Stimulated activated CD4-positive, alpha-beta T cell treated with anti-CD3 and anti-CD28 coated beads, Interleukin-4, amount 100 ng/mL, for 48 hours (primary cell): Measurements from ENCODE around the gene HRNR.

Source experiments
- DNase-seq, 2 donors: peaks; one replicate each; pipeline ENCODE4 v3.0.0-alpha.2; 2020; ENCODE audit warnings: low read depth in 2 of 2

Gene HRNR

DNA sequence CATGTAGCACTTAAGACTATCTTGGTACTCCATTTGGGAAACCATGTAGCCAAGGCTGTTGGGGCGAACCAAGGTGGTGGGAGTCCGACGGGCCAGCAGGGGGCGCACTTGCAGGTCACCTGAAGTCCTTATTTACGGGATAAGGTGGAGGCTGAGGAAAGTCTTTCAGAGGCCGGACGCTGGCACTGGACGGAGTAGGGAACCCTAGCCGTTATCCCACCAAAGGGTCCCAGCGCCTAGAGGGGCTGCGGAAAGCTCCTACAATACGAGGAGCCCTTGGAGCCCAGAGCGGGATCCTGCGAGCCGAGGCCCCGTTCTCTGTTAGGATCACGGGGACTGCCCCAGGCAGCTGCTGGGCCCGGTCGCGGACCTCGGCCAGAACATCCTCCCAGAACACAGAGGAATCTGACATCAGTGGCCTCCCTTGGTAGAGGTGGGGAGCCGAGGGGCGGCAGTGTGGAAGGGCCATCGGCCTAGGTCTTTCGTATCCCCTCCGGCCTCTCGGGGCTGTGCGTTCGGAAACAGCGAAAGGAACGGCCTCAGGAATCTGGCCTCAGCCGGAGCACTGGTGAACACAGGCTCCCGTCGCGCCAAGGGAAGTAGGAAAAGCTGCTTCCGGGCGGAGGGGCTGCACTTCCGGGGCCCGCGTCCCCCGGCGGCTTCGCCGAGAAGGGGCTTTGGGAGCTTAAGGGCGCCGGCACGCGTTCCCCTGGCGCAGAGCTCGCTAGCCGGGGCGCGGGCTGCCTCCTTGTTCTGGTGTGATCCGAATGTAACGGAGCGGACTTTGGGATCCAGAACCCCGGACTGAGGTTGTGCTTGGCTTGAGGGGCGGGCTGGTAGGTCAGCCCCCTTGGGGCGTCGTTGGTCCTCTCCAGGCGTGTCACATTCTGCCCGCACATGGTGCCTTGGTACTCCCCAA is 35.1 kb downstream of the HRNR start:
- peak; percentile 74 to 83 for DNase-seq

DNA sequence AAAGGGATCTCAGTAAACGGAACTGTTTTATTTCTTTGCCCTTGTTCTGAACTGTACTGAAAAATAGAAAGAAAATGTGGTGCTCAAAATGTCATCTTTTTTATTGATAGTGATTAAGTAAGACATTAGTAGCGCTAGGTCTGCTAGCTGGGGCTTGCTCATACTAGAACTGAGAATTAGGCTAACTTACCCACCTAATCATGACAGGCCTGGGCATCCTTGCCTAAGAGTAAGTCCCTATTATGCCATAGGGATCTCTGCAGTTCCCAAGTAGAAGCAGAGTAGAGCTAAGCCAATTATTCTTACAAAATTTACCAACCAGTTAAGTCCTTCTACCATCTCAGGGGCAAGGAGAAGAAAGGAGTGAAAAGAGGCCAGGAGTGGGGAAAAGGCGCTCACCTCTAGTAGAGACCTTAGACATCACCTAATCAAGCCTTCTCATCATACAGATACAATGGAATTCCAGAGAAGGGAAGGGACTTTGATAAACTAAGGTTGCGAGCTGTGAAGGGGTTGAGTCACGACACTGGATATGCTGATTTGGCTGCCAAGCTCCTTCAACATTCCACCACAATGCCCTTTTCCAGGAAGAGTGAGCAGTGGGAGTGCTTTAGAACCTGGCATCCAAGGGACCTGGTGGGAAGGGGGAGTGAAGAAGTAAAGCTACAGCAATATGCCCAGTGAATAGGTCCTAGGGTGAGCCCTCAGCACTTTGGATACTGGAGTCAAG is 37.3 kb downstream of the HRNR start:
- DNase-seq: no peak

DNA sequence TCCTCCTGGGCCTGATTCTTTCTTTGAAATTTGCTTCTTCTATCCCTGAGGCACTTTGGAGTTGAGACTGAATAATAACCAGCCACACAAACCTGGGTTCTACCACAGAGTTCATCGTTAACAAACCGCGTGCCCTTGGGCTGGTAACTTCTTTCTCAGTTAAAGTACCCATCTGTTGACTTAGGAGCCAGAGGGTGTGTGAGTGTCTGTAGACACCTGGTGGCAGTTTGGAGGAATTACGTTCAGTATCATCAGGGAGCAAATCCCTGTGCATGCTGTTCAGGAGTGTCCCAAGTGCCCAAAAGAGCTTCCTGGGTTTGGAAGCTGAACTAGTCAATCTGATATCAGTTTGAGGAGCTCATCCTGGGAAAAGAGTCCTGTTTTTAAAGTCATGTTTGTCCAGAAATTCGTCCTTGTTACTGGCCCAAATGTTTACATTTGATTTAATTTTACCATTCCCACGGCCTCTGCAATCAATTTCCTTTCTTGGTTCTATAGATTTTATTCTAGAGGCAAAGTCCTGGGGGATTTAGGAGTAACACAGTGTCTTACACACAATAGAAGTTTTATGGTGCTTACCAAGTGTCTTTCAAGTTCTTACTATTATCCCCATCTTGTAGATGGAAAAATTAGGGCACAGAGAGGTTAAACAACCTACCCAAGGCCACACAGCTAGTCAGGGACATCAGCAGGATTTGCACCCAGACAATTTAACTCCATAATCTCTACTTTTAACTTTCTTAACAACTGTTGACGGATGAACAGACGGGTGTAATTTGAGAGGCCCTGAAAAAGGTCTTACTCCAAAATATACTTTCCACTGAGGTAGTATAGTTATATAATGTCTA is 38.2 kb downstream of the HRNR start:
- no peak for DNase-seq

DNA sequence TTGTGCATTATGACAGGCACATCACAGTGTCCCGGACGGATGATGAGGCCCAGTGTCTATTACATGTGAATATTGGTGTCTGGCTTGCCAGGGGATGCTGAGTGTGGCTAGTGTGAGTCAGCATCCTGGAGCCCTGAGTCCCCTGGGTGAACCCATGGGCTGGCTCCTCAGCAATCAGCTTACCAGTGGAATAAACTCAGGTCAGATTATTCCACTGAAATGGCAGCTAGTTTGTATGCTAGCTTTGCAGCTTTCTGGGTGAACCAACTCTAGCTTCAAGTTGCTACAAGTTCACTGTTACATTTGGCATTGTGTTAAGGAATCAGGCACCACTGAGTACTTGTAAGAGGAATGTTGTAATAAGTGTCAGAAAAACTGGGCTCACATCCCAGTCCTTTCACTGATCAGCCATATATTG is 41.0 kb downstream of the HRNR start:
- DNase-seq: no peak

DNA sequence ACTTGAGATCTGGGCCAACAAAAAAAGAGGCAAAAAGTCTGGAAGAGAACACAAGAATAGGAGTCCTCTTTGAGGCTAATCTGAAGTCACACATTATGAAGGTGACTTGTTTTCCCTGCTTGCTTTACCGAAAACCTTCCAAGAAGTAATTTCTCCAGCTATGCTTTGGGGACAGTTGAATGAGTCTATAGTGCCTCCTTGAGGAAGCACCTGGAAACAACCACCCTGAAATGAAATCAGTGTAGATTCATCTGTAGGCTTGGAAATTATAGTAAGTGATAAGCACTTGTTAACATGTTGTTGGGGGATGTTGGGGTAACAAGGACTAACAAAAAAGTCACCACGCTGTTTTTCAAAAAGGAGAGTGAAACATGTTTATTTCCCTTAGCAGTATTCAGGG is 41.6 kb downstream of the HRNR start:
- no peak for DNase-seq

- DNase-seq: no peak
Measured at GRCh38 chr1:152179566-152179965, 44.4 kb downstream of the HRNR start.

DNA sequence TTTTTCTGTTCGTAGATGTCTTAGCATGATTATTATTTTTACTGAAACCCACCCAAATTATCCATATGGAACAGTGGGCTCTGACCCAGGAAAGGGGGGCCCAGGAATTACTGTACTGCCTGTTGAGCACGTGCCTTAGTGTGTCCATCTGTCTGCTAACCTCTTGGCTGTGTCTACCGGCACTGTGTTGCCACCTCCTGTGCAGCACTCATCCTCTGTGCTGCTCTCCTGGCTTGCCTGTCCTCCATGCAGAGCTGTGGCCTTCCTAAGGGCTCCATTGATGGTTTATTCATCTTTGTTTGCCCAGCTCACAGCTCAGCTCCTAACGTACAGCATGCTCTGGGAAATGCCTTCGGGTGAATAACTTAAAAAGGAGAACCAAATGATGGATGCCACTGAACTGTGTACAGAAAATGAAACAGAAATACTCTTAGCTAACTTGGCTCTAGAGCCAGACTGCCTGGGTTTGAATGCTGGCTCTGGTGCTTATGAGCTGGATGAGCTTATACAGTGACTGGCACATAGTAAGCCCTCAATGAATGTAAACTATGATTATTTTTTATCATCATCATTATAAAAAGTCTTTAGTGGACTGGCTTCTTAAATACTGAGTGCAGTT is 53.6 kb downstream of the HRNR start:
- no peak for DNase-seq

DNA sequence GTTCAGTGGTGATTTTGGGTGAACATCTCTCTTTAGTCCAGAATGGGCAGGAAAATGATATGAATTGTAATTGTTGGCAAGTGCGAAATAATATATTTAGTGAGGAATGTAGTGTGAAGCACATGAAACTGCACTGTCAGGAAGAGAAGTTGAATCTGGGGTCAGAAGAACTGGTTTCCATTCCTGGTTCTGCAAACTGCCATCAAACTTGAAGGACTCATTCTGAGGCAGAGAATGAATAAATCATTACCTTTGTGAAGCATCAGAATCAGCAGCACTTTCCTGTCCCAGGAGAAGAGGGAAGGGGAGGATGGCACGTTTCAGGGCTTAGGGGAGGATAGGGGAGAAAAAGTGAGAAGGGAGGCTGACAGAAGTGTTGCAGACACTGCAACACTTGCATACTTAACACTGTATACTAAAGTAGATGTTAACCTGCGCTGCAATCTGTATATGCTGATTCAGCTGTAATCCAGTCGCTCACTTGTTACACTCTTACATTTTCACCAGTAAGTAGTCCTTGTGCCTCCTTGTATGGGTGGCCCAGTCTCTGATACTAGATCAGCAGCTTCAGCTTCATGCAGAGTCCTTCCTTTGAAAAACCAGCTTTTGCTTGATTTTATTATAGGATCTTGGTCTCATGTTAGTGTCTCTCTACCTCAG is 54.5 kb downstream of the HRNR start:
- no peak for DNase-seq

DNA sequence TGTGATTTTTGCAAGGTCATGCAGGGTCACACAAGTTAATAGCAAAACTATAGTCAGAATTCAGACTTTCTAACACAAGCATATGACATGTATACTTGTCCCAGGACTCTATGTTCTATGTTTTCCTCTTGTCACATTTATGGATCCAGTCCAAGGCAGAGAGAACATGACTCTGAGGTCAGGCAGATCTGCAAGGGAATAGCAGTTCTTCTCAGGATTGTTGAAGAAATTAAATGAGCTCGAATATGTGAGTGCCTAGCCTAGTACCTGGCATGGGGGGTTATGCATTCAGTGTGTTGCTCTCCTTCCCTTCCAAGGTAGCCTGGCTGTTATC is 55.5 kb downstream of the HRNR start:
- DNase-seq: no peak

- no peak for DNase-seq
Measured at GRCh38 chr1:152167835-152168534, 56.0 kb downstream of the HRNR start.

DNA sequence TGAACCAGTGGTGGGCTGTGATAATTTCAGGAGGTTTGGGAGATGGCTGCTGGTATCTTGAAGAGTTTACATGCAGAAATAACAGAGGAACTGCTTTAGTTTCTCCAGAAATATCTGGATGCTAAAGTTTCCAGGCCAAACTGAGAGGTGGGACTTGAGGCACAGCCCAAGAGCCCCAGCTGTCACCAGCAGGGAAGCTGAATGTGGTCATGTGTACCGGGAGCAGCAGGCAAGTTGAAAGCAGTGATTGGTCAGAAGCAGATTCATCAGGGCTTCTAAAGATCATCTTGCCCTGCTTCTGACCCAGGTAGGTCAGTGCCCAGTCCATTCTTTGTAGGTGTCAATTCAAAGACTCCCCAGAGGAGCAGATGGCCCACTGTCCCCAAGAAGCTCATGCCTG is 57.0 kb downstream of the HRNR start:
- no peak for DNase-seq

DNA sequence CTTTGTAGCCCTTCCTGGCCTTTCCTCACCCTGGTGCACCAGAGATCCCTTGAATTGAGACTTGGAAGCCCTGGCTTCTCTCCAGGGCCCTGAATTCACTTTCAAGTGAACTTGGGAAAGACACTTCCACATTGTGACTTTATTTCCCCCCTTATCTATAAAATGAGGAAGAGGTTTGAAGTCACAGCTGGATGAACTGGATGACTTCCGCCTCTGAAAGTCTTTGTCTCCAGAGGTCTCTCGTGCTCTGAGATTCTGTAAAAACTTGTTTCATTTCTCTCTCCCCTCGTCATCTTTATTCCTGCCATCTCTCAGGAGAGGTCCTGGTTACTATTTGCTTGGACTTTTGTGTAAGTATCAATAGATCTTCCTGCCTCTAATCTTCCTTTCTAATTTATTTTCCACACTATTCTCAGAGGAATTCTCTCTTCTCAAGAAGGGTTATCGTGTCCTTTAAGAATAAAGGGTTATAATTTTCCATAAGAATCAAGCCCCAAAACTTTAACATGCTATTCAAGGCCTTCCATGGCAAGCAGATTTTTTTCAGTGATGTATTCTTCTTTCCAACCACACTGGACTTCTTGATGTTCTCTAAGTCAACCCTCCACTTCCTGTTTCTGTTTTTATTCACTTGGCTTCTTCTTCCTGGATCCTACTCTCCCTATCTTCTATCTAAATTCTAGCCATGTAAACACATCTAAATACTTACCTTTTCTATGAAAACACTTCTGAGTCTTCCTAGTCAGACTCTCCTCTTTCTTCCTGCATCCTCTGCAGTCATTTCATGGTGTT is 58.5 kb downstream of the HRNR start:
- no peak for DNase-seq

GRCh38 chr1:152164517-152165136 is 59.4 kb downstream of the HRNR start:
- DNase-seq: no peak

DNA sequence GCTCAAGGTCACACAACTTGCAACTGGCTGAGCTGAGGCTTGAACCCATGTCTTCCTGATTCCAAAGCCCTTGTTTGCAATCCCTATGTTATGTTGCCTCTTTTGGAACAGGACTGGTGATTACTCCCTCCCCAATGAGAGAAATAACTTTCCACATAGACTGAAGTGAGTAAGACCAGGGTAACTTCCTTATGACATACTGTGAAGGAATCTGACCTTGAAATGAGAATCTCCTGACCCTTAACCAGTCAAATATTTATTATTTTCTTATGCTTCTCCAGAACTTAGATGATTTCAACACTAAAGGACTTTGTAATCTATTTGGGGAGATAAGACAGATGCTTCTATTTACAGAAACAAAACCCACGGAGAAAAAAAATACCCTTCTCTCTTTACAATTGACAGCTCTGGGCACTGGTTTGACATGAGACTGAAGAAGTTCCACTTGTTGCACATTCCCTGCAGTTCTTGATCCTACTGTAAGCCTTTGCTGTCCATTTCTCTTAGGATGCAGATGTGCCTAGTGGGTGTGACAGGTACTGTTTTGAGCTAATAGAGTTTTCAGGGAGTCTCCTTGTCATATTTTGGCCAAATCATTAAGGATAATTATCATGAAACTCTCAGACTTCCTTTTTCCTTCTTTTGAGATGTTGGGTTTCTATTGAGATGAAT is 61.1 kb downstream of the HRNR start:
- no peak for DNase-seq
